Osteocyte (in vitro differentiated cells): ENCODE data around the gene EVI5L. TPM values are rescaled to one million over a fixed set of nuclear protein-coding genes. Genes with fewer than 3 reads are reported as not detected.
"Not testable (repeated sequence)": the region's sequence is repeated elsewhere in the genome, so short reads cannot be mapped to it uniquely, and the experiment has no call there.

Experiments
- DNase-seq: peaks from one replicate; pipeline ENCODE4 v3.0.0; 2021; ENCODE audit warnings: mixed read lengths; ENCODE audit not compliant: unreplicated experiment; ENCODE audit errors: extremely low spot score
- H3K27ac Mint-ChIP-seq: one replicate; pipeline ENCODE4 v1.8.0; 2021; ENCODE audit warnings: mild to moderate bottlenecking, mixed read lengths; ENCODE audit not compliant: unreplicated experiment
- H3K27me3 Mint-ChIP-seq: one replicate; pipeline ENCODE4 v1.8.0; 2021; ENCODE audit warnings: mixed read lengths; ENCODE audit not compliant: unreplicated experiment
- H3K36me3 Mint-ChIP-seq: one replicate; pipeline ENCODE4 v1.8.0; 2021; ENCODE audit warnings: mixed read lengths; ENCODE audit not compliant: unreplicated experiment
- H3K4me1 Mint-ChIP-seq: one replicate; pipeline ENCODE4 v1.8.0; 2021; ENCODE audit warnings: mixed read lengths; ENCODE audit not compliant: unreplicated experiment
- H3K4me3 Mint-ChIP-seq: one replicate; pipeline ENCODE4 v1.8.0; 2021; ENCODE audit warnings: mild to moderate bottlenecking, moderate library complexity, mixed read lengths; ENCODE audit not compliant: unreplicated experiment
- H3K9me3 Mint-ChIP-seq: one replicate; pipeline ENCODE4 v1.8.0; 2021; ENCODE audit warnings: mixed read lengths; ENCODE audit not compliant: unreplicated experiment
- total RNA-seq: library from RNA; stranded (reverse); gene quantifications from 2 replicates; pipeline ENCODE4 v1.2.1, GENCODE V29; 2021
- TF ChIP-seq, protein P1 (sequence below): fragments of 200-600 bp; sonication (generic); IDR thresholded peaks from 2 replicates; pipeline ENCODE4 v1.5.0; 2021; ENCODE audit warnings: antibody characterized with exemption, mild to moderate bottlenecking, moderate library complexity

The EVI5L gene
- total RNA-seq, 1 donor from 2014 or later, result 27.6 TPM

DNA sequence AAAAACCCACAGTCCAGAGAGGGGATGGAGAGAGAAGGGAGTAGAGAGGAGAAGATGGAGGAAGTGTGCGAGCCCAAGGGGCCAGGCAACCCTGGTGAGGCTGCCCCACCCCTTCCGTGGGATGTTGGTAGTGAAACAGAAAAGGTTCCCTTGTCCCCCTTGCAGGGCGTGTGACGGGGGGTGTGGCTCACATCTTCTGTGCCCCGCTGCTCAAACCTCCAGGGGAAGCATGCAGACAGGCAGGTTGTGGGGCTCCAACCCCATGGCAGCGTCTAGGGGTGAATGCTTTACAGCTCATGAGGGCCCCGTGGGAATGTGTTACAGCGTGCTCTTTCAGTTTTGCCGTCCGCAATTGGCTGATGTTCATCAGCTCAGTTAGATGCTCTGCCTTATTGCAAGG is 14.7 kb upstream of the EVI5L start:
- no peak for DNase-seq
- Mint-ChIP-seq H3K27me3 (peaks cover 15% of the 10 kb centered on the region), H3K36me3 (no peaks in the 10 kb centered on the region), H3K9me3 (peaks cover 10% of the 10 kb centered on the region), H3K27ac (no peak overlapping the region), H3K4me3 (no peak overlapping the region), H3K4me1 (no peaks in the 10 kb centered on the region)
- TF ChIP-seq, protein P1, sequence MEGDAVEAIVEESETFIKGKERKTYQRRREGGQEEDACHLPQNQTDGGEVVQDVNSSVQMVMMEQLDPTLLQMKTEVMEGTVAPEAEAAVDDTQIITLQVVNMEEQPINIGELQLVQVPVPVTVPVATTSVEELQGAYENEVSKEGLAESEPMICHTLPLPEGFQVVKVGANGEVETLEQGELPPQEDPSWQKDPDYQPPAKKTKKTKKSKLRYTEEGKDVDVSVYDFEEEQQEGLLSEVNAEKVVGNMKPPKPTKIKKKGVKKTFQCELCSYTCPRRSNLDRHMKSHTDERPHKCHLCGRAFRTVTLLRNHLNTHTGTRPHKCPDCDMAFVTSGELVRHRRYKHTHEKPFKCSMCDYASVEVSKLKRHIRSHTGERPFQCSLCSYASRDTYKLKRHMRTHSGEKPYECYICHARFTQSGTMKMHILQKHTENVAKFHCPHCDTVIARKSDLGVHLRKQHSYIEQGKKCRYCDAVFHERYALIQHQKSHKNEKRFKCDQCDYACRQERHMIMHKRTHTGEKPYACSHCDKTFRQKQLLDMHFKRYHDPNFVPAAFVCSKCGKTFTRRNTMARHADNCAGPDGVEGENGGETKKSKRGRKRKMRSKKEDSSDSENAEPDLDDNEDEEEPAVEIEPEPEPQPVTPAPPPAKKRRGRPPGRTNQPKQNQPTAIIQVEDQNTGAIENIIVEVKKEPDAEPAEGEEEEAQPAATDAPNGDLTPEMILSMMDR, result no peak

DNA sequence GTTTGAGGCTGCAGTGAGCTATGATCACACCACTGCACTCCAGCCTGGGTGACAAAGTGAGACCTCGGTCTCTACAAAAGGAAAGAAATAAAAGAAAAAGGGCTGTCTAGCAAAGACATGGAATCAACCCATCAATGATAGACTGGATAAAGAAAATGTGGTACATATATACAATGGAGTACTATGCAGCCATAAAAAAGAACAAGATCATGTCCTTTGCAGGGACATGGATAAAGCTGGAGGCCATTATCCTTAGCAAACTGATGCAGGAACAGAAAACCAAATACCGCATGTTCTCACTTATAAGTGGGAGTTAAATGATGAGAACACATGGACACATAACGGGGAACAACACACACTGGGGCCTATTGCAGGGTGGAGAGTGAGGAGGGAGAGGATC is 14.0 kb upstream of the EVI5L start:
- not testable (repeated sequence) for H3K36me3 Mint-ChIP-seq, H3K4me1 Mint-ChIP-seq, H3K9me3 Mint-ChIP-seq, H3K27ac Mint-ChIP-seq, H3K4me3 Mint-ChIP-seq, DNase-seq
- peaks cover 20% of the 10 kb centered on the region for H3K27me3 Mint-ChIP-seq

DNA sequence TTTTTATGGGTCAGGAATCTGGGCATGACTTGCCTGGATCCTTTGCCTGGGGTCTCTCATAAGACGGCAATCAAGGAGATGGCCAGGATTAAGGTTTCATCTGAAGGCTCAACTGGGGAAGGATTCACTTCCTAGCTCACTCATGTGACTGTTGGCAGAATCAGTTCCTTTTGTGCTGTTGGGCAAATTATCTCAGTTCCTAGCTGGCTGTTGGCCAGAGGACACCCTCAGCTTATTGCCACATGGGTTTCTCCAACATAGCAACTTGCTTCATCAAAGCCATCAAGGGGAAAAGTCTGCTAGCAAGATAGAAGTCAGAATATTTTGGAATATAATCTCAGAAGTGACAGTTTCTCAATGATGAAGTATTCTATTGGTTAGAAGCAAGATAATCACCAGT is 12.2 kb upstream of the EVI5L start:
- Mint-ChIP-seq H3K4me3 (no peak overlapping the region), H3K4me1 (no peaks in the 10 kb centered on the region), H3K27ac (no peak overlapping the region), H3K36me3 (no peaks in the 10 kb centered on the region), H3K9me3 (no peaks in the 10 kb centered on the region), H3K27me3 (peaks cover 26% of the 10 kb centered on the region)
- TF ChIP-seq, protein P1, result no peak
- no peak for DNase-seq

DNA sequence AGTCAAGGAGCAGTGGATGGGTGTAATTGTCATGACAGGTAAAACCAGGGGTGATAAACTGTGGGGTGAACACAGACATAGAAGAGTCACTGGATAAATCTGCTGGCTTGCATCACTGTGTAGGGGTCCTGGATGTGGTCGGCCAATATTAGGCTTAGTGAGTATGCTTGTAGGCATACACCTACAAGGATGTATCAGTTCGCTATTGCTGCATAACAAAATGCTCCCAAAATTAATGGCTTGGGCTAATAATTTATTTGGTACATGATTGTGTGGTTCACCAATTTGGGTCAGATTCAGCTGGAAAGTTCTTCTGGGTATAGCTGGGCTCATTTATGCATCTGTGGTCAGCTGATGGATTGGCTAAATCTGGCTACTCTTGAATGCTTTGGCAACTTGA is 11.2 kb upstream of the EVI5L start:
- no peak for DNase-seq
- Mint-ChIP-seq H3K27me3 (peaks cover 29% of the 10 kb centered on the region), H3K36me3 (no peaks in the 10 kb centered on the region), H3K27ac (no peak overlapping the region), H3K4me1 (no peaks in the 10 kb centered on the region), H3K4me3 (no peak overlapping the region), H3K9me3 (no peaks in the 10 kb centered on the region)
- TF ChIP-seq, protein P1, result no peak

DNA sequence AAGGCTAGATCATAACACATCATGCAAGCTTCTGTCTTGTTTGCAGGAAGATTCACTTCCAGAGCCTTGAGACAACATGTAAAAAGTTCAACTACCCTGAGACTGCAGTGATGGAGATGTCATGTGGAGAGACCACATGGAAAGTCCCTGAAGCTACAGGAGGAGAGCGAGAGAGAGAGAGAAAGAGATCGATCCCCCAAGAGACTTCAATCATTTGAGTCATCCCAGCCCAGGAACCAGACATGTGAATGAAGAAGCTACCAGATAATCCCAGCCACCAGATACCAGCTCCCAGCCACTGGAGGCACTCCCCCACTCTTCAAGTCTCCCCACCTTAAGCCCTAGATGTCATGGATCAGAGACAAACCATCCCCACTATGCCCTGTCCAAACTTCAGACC is 10.7 kb upstream of the EVI5L start:
- Mint-ChIP-seq H3K4me3 (no peak overlapping the region), H3K27ac (no peak overlapping the region), H3K36me3 (no peaks in the 10 kb centered on the region), H3K4me1 (no peaks in the 10 kb centered on the region), H3K27me3 (peaks cover 32% of the 10 kb centered on the region), H3K9me3 (no peaks in the 10 kb centered on the region)
- no peak for DNase-seq
- TF ChIP-seq, protein P1, result no peak

DNA sequence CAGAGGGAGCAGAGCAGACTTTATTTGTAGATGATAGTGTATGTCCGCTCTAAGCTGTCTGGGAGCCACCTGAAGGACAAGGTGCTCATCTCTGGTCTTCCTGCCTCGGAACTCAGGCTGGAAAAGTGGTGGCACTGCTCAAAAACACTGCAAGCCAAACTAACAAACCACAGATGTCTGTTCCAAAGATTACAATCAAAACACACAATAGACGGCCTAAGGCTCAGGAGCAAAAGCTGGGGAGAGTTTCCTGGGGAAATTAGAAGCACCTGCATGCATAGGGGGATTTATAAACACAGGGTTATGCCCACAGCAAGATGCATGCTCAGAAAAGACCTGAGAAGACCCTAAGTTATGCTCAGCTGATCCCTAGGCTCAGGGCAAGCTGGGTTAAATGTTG is 9.4 kb upstream of the EVI5L start:
- Mint-ChIP-seq H3K27me3 (peaks cover 33% of the 10 kb centered on the region), H3K4me3 (no peak overlapping the region), H3K9me3 (no peaks in the 10 kb centered on the region), H3K36me3 (no peaks in the 10 kb centered on the region), H3K27ac (no peak overlapping the region), H3K4me1 (no peaks in the 10 kb centered on the region)
- TF ChIP-seq, protein P1, result no peak
- DNase-seq, result no peak
